OCI-LY7 (cell line): ENCODE measurements around the gene ADCY9. TPM values are rescaled to one million over a fixed set of nuclear protein-coding genes. Genes with fewer than 3 reads are reported as not detected.

Experiments
- BruUV-seq: library from RNA; stranded (reverse); fragments of 400-500 nt; replicated peaks from 2 replicates; lab custom pipeline; 2021; lab: Mats Ljungman, UMichigan
- CTCF ChIA-PET: fragments of 300-600 bp; sonication (Branson Sonifier 250); formaldehyde crosslinking; loops from one replicate; lab custom pipeline; 2022; ENCODE audit warnings: antibody characterized with exemption; ENCODE audit not compliant: unreplicated experiment; lab: Charles Lee
- POLR2A ChIA-PET: fragments of 300-600 bp; sonication (Branson Sonifier 250); formaldehyde crosslinking; loops from one replicate; lab custom pipeline; 2022; ENCODE audit warnings: antibody characterized with exemption; lab: Charles Lee
- DNase-seq: peaks from one replicate; pipeline ENCODE4 v3.0.0-alpha.2; 2015; ENCODE audit warnings: low spot score
- H2AFZ ChIP-seq: fragments of 200-600 bp; sonication (generic), shearing (Covaris generic); 2 replicates; pipeline ENCODE4 v1.6.1; 2014; ENCODE audit warnings: mild to moderate bottlenecking, antibody characterized with exemption, low read length, moderate library complexity
- H3K27ac ChIP-seq: fragments of 200-600 bp; sonication (generic); 2 replicates; pipeline ENCODE4 v1.5.1; 2014; ENCODE audit warnings: mixed run types, low read depth, mild to moderate bottlenecking, moderate library complexity, low read length, inconsistent platforms; ENCODE audit not compliant: poor library complexity, severe bottlenecking
- H3K36me3 ChIP-seq: fragments of 200-600 bp; sonication (generic); 2 replicates; pipeline ENCODE4 v1.6.1; 2014; ENCODE audit warnings: mild to moderate bottlenecking, antibody characterized with exemption, low read length, moderate library complexity, mixed read lengths; ENCODE audit not compliant: insufficient read depth
- H3K4me1 ChIP-seq: fragments of 200-600 bp; sonication (generic); 2 replicates; pipeline ENCODE4 v1.5.1; 2014; ENCODE audit warnings: mild to moderate bottlenecking, low read length; ENCODE audit not compliant: insufficient read depth, poor library complexity, severe bottlenecking
- H3K4me2 ChIP-seq: fragments of 200-600 bp; sonication (generic); 2 replicates; pipeline ENCODE4 v1.6.1; 2014; ENCODE audit warnings: mild to moderate bottlenecking, low read length
- H3K4me3 ChIP-seq: fragments of 200-600 bp; sonication (generic); 2 replicates; pipeline ENCODE4 v1.5.1; 2014; ENCODE audit warnings: mild to moderate bottlenecking, low read depth, low read length; ENCODE audit not compliant: poor library complexity, severe bottlenecking
- H3K79me2 ChIP-seq: fragments of 200-600 bp; sonication (generic); 2 replicates; pipeline ENCODE4 v1.6.1; 2016; ENCODE audit warnings: low read depth, mild to moderate bottlenecking, low read length, moderate library complexity, mixed read lengths; ENCODE audit not compliant: insufficient read depth
- H3K9me2 ChIP-seq: fragments of 200-600 bp; sonication (generic); 2 replicates; pipeline ENCODE4 v1.6.1; 2016; ENCODE audit warnings: mild to moderate bottlenecking, low read length, mixed read lengths; ENCODE audit not compliant: insufficient read depth
- H3K9me3 ChIP-seq: fragments of 200-600 bp; sonication (generic); 2 replicates; pipeline ENCODE4 v1.6.1; 2014; ENCODE audit warnings: mild to moderate bottlenecking, mixed run types, low read length, mixed read lengths
- H4K20me1 ChIP-seq: fragments of 200-600 bp; sonication (generic); 2 replicates; pipeline ENCODE4 v1.6.1; 2014; ENCODE audit warnings: mild to moderate bottlenecking, antibody characterized with exemption, low read length, moderate library complexity, mixed read lengths; ENCODE audit not compliant: insufficient read depth
- CTCF ChIP-seq: fragments of 200-600 bp; sonication (generic); conservative IDR thresholded peaks from 2 replicates; pipeline ENCODE4 v1.5.1; 2014; ENCODE audit warnings: mild to moderate bottlenecking, antibody characterized with exemption, low read length, moderate library complexity, mixed read lengths
- EZH2phosphoT487 ChIP-seq: fragments of 200-600 bp; sonication (generic); IDR thresholded peaks from 2 replicates; pipeline ENCODE4 v1.6.1; 2018; ENCODE audit warnings: low read depth, borderline replicate concordance, mild to moderate bottlenecking, mixed run types, antibody characterized with exemption, low read length, moderate library complexity, mixed read lengths
- intact Hi-C: fragments of 100-400 bp; cut with micrococcal nuclease; formaldehyde crosslinking; loops from one replicate; pipeline ENCODE4 v1.10.0; 2022; ENCODE audit not compliant: unreplicated experiment
- total RNA-seq, 2 experiments: library from RNA; depleted of rRNA in 1 of 2; stranded (reverse); fragments of >200 nt in 1 of 2; shearing (Covaris generic) in 1 of 2; gene quantifications; 2 replicates each; pipeline ENCODE4 v1.2.3, GENCODE V29; 2014 to 2022

ADCY9 gene
- total RNA-seq, 2 experiments from 2014 or later = 0.22 to 0.34 TPM

DNA sequence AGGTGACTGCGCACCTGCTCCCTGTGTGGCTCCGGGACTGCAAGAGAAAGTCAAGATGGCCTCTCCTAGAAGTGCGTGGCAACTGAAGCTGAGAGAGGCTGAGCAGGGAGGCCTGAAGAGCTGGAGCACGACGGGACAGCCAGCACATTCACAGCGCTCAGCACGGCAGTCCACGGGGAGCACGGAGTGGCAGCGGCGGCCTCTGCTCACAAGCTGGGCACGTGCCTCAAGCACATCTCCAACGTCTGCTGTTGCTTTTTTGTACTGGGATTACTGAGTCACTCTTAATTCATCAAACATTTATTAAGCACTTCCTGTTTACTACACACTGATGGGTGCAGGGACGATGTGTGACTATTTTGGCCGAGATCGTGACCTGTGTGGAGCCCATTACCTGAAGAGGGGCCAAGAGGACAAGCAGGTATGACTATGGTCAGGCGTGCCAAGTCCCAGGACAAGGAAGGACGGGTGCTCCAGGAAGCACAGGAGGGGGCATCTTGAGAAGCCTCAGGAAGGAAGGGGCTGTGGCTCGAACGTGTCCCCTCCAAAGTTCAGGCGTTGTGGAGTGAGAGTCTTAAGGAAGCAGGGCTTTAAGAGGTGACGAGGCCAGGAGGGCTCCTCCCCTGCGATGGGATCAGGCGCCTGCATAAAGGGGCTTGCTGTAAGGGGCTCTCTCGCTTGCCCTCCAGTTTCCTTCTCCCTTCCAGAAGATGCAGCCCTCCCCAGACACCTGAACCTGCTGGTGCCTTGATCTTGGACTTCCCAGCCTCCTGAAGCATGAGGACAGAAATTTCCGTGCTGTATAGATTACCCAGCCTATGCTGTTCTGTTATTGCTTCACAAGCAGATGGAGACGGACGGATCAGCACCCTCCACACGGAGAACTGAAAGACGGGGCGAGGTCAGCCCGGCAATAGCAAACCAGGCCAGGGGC is 105.8 kb downstream of the ADCY9 start:
- Histone ChIP-seq H3K79me2 (no peaks in the 10 kb centered on the region), H3K9me3 (no peaks in the 10 kb centered on the region), H3K4me1 (no peaks in the 10 kb centered on the region), H3K27ac (no peak overlapping the region), H4K20me1 (no peaks in the 10 kb centered on the region), H2AFZ (no peak overlapping the region), H3K9me2 (no peaks in the 10 kb centered on the region), H3K4me3 (no peak overlapping the region), H3K36me3 (no peaks in the 10 kb centered on the region), H3K4me2 (no peak overlapping the region)
- TF ChIP-seq CTCF (no peak), EZH2phosphoT487 (no peak)
- intact Hi-C loops = no loop called here
- DNase-seq = no peak
- ChIA-PET CTCF (no interaction called here), POLR2A (no interaction called here)
- BruUV-seq = no TSS peak

- POLR2A ChIA-PET = no interaction called here
- no peak for DNase-seq
- no TSS peak for BruUV-seq
These were observed 107.1 kb downstream of the ADCY9 start for GRCh38 chr16:4009177-4009576.

More at GRCh38 chr16:4009177-4009576, 107.1 kb downstream of the ADCY9 start:
- no peaks in the 10 kb centered on the region for H4K20me1 ChIP-seq
- no peak overlapping the region for H3K4me3 ChIP-seq
- no peaks in the 10 kb centered on the region for H3K9me2 ChIP-seq
- no peak overlapping the region for H2AFZ ChIP-seq
- TF ChIP-seq EZH2phosphoT487 = no peak
- no peak for TF ChIP-seq CTCF
- intact Hi-C loops = no loop called here
- H3K36me3 ChIP-seq = no peaks in the 10 kb centered on the region
- H3K9me3 ChIP-seq = no peaks in the 10 kb centered on the region
- CTCF ChIA-PET = no interaction called here
- no peak overlapping the region for H3K4me2 ChIP-seq
- no peaks in the 10 kb centered on the region for H3K4me1 ChIP-seq
- no peak overlapping the region for H3K27ac ChIP-seq
- H3K79me2 ChIP-seq = no peaks in the 10 kb centered on the region
